DND-41 (cell line): ENCODE measurements around the gene KIF2C.
A peak's percentile ranks its signal among the peaks of the same experiment; 100 is the strongest.

Experiments used
- ATAC-seq: fragments of 200-7000 bp; cut with Tn5 transposase; 3 replicates; pipeline ENCODE4 v1.9.1; 2021; ENCODE audit warnings: low read depth; ENCODE audit not compliant: insufficient read depth
- DNase-seq: peaks from one replicate; pipeline ENCODE4 v3.0.0-alpha.2; 2020
- H2AFZ ChIP-seq: 2 replicates; pipeline ENCODE4 v1.6.0; 2012; ENCODE audit warnings: low read depth, low read length
- H3K27ac ChIP-seq: 2 replicates; pipeline ENCODE4 v1.5.1; 2012; ENCODE audit warnings: low read length, inconsistent platforms
- H3K27me3 ChIP-seq: fragments of 200-600 bp; sonication (generic); 2 replicates; pipeline ENCODE4 v1.6.0; 2012; ENCODE audit warnings: low read length, mild to moderate bottlenecking, inconsistent platforms; ENCODE audit not compliant: insufficient read depth, poor library complexity
- H3K36me3 ChIP-seq: 2 replicates; pipeline ENCODE4 v1.5.1; 2012; ENCODE audit warnings: low read length, inconsistent platforms; ENCODE audit not compliant: insufficient read depth
- H3K4me1 ChIP-seq: 2 replicates; pipeline ENCODE4 v1.5.1; 2012; ENCODE audit warnings: mild to moderate bottlenecking, low read length; ENCODE audit not compliant: insufficient read depth
- H3K4me2 ChIP-seq: 2 replicates; pipeline ENCODE4 v1.6.0; 2012; ENCODE audit warnings: mild to moderate bottlenecking, moderate library complexity, low read length, inconsistent platforms; ENCODE audit not compliant: insufficient read depth
- H3K4me3 ChIP-seq, 2 experiments: fragments of 200-600 bp in 1 of 2; shearing (Covaris generic) in 1 of 2; 2 replicates each; pipeline ENCODE4 v1.5.1; 2012 to 2016; ENCODE audit warnings: inconsistent platforms in 2 of 2, low read length in 2 of 2, mild to moderate bottlenecking in 2 of 2, low read depth in 1 of 2, moderate library complexity in 1 of 2
- H3K79me2 ChIP-seq: 2 replicates; pipeline ENCODE4 v1.6.0; 2012; ENCODE audit warnings: low read length, inconsistent platforms; ENCODE audit not compliant: insufficient read depth
- H3K9ac ChIP-seq: 2 replicates; pipeline ENCODE4 v1.6.0; 2012; ENCODE audit warnings: low read depth, mild to moderate bottlenecking, inconsistent platforms, low read length, moderate library complexity
- H3K9me3 ChIP-seq: 2 replicates; pipeline ENCODE4 v1.5.1; 2012; ENCODE audit warnings: low read length, moderate library complexity, mild to moderate bottlenecking, inconsistent platforms; ENCODE audit not compliant: insufficient read depth, severe bottlenecking
- H4K20me1 ChIP-seq: 2 replicates; pipeline ENCODE4 v1.6.0; 2012; ENCODE audit warnings: low read length; ENCODE audit not compliant: insufficient read depth
- CTCF ChIP-seq: IDR thresholded peaks from 2 replicates; pipeline ENCODE4 v1.5.1; 2012; ENCODE audit warnings: borderline replicate concordance, low read length, moderate library complexity, mild to moderate bottlenecking; ENCODE audit not compliant: poor library complexity, severe bottlenecking; ENCODE audit errors: extremely low read depth
- EZH2 ChIP-seq: IDR thresholded peaks from 3 replicates; pipeline ENCODE4 v1.6.1; 2012; ENCODE audit warnings: borderline replicate concordance, low read depth, mild to moderate bottlenecking, moderate library complexity, low read length, inconsistent platforms; ENCODE audit not compliant: severe bottlenecking

Gene KIF2C

GRCh38 chr1:44739307-44740178 is at the start of gene KIF2C:
KIF2C (plus strand) TSS chr1:44739837; CDS start chr1:44739933, 96 bp downstream.
- H2AFZ ChIP-seq: peak within 1 kb of the TSS; percentile 85
- peaks cover 39% of the 10 kb centered on the region for H3K4me1 ChIP-seq
- H3K9ac ChIP-seq: peak within 1 kb of the TSS; percentile 79
- H3K4me3 ChIP-seq: peak within 1 kb of the TSS; percentile 62 to 79
- no peaks in the 10 kb centered on the region; the same call in 1 of the 2 replicates for H4K20me1 ChIP-seq
- H3K9me3 ChIP-seq: no peaks in the 10 kb centered on the region
- H3K36me3 ChIP-seq: peaks cover 33% of the 10 kb centered on the region
- H3K4me2 ChIP-seq: peak within 1 kb of the TSS; percentile 79
- TF ChIP-seq CTCF (no peak), EZH2 (no peak)
- H3K27ac ChIP-seq: peak within 1 kb of the TSS; percentile 92
- ATAC-seq (peak; percentile 98), DNase-seq (peak; percentile 98)
- H3K79me2 ChIP-seq: peaks cover 47% of the 10 kb centered on the region
- no peaks in the 10 kb centered on the region for H3K27me3 ChIP-seq

- Histone ChIP-seq H4K20me1 (no peaks in the 10 kb centered on the region), H3K4me1 (no peaks in the 10 kb centered on the region), H3K9me3 (no peaks in the 10 kb centered on the region), H3K4me2 (no peak overlapping the region), H3K27ac (no peak overlapping the region), H3K9ac (no peak overlapping the region), H3K79me2 (no peaks in the 10 kb centered on the region), H3K4me3 (no peak overlapping the region), H3K36me3 (no peaks in the 10 kb centered on the region), H2AFZ (no peak overlapping the region), H3K27me3 (peaks cover 15% of the 10 kb centered on the region)
- ATAC-seq (no peak), DNase-seq (no peak)
- no peak for TF ChIP-seq CTCF
- TF ChIP-seq EZH2: no peak
Observed at GRCh38 chr1:44693159-44693558, 46.5 kb upstream of the KIF2C start.

DNA sequence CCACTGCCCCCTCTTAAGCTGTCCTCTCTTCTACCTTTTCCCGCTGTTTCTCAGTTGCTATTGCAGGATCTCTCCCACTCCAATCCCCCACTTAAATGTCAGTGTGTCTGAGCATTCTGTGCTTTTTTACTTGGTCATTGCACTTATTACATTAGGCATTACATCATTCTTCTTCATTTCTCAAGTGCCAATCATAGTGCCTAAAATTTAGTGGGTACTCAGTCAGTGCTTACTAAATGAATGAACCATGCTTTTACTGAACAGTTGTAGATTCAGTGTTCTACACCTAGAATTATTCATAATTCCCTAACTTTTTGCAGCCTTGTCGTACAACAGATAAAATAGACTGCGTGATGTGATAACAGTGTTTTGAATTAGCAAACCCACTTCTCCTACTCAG is 45.7 kb upstream of the KIF2C start:
- no peak for ATAC-seq
- Histone ChIP-seq H3K4me1 (no peaks in the 10 kb centered on the region), H3K27me3 (peaks cover 15% of the 10 kb centered on the region), H3K27ac (no peak overlapping the region), H3K79me2 (no peaks in the 10 kb centered on the region), H3K4me2 (no peak overlapping the region), H3K4me3 (no peak overlapping the region), H3K9me3 (no peaks in the 10 kb centered on the region), H3K36me3 (no peaks in the 10 kb centered on the region), H4K20me1 (no peaks in the 10 kb centered on the region), H2AFZ (no peak overlapping the region), H3K9ac (no peak overlapping the region)
- no peak for TF ChIP-seq CTCF
- TF ChIP-seq EZH2: no peak
- no peak for DNase-seq
